ENCODE data around the gene SLC5A3. TPM values are rescaled to one million over a fixed set of nuclear protein-coding genes. Genes with fewer than 3 reads are reported as not detected.

Gene SLC5A3
- total RNA-seq: 57.1 and 62.6 TPM in 2 replicates

DNA sequence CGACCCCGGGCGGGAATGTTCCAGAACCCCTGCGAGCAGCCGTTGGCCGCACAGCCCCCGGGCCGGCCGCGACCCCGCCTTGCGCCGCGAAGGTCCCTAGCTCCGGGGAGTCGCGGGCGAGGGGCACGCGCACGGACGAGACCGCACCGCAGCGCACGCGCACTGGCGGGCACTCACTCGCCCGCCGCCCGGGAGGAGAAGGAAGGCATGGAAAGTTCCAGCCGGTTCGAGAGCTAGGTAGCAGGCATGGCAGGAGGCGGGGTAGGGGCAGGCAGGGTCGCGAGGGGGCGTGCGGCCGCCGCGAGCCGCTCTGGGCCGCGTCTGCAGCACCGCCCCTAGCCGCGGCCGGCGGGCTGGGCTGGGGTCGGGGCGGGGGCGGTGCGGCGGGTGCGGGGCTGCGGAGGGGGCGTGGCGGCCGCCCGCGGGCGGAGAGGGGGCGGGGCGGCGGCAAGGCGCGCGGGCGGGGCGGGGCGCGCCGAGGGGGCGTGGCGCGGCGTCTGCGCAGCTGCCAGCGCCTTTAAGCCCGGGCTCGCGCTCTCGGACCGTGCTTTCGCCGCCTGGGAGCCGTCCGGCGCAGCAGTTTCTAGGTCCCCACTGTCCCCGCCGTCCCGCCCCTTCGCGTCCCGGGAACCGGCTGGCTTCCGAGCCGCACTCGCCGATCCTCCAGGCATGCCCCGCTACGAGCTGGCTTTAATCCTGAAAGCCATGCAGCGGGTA lies at the start of gene SLC5A3, which contains the start of gene MRPS6:
SLC5A3 (plus strand) TSS at position 547 of the 717 bp plus-strand sequence. CDS start 21,621 bp downstream, outside the sequence.
MRPS6 (plus strand) TSS at position 547 of the 717 bp plus-strand sequence; CDS start at position 670, 123 bp downstream.

Other genes with a start within 250 kb of the SLC5A3 start
- 164 and 168 TPM in 2 replicates for gene ATP5PO, start 157.8 kb upstream of the SLC5A3 start, total RNA-seq
- gene MRPS6, start within 50 bp of the SLC5A3 start, total RNA-seq: 20.0 and 40.6 TPM in 2 replicates